Inflammatory macrophage treated with lipopolysaccharide for 4 hours (primary cell): ENCODE measurements around the gene KLF12.

ENCODE experiments used
- DNase-seq: peaks from one replicate; pipeline ENCODE4 v3.0.0-alpha.2; 2020

The KLF12 gene

DNA sequence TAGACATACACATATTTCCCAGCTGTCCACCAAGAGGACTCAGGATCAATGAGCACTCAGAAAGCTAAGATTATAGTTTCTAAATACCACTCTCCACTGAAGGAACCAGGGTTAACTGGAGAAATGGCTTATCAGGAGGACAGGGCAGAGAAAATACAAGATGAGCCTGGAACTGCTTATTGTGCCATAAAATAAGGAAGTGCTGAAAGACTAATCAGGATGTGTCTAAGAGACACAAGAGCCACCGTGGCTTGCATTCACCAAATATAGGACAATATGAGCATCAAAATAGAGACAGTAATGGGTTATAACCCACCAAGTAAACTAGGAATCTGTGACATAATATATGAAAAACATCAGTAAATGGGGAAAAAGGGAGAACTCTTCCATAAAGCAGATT lies 32.8 kb downstream of the KLF12 start:
- DNase-seq, result no peak

DNA sequence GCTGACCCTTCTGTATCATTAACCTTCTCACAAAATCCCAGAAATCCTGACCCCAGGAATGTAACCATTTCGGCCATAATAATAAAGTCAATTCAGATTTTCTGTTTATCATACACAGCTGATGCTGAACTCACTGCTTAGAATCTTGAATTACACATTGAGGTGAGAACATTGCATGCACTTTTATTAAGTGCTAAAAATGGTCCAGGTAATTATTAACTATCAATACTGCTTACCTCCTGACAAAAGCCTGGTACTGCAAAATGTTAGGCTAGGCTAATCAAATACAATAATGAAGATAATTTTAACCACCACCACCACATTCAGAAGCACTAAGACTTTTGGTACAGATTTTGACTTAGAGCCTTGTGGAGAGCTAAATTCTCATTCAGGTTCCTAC lies 36.1 kb downstream of the KLF12 start:
- no peak for DNase-seq

DNA sequence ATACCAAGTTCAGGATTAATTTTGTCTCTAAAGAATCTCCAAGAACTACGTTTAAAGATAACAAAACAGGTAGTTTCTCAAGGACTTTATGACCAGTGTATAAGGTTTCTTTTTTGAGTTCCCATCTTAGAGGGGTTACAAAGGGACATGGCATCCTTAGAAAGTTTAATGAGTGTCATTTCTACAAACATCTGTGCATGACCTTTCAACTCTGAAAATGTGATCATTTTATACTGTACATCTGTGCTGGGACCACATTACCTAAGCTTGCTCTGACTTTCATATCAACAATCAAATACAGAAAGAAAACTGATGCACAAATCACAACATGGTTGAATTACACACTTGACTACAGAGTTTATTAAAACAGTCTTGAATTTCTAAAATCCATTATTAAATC lies 37.1 kb downstream of the KLF12 start:
- DNase-seq, result no peak

DNA sequence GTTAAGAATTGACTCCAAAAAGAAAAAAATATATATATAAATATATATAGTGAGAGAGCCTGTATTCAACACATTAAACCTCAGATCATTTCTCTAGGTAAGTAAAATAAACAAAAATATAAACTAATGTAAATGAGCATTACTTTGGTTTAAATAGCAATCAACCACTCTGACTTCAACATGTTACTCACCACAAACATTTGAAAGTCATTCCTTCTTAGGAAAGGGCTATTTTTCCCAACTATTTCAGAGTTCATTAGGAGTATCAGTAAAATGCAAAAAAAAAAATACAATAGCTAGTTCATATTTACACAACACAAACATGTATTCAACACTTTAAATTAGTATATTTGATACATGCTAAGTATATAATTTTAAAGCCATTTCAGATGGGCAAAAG lies 40.5 kb downstream of the KLF12 start:
- DNase-seq, result no peak

DNA sequence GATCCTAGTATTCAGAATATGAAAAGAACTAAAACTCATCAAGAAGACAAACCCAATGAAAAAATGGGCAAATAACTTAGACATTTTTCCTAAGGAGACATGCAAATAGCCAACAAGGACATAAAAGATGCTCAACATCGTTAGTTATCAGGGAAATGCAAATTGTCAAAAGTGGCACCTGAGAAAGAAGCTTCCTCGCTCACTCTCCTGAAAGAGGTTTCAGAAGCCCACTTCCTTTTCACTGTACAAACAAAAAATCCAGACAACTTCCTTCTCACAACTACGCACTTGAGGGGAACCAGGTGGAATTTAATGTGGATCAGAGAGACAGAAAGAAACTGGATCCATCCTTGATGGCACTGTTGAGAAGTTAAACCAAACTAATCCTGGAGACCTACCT lies 41.5 kb downstream of the KLF12 start:
- DNase-seq, result no peak

DNA sequence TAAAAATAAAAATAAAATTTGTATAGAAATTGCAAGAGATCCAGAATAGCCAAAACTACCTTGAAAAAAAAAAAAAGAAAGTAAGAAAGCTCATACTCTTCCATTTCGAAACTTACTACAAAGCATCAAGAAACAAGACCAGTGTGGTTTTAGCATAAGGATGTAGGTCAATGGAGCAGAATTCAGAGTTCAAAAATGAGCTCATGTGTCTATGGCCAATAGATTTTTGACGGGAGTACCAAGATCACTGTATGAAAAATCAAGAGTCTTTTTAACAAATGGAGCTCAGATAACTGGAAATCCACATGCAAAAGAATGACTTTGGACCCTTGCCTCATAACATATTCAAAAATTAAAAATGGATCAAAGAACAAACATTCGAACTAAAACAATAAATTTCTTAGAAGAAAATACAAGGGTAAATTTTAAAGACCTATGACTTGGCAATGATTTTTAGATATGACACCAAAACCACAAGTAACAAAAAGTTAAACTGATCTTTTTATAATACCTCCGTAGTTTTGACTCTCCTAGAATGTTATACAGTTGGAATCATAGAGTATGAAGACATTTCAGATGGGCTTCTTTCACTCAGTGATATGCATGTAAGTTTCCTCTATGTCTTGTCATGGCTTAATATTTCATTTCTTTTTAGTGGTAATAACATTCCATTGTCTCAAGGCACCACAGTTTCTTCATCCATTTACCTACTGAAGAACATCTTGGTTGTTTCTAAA lies 43.2 kb downstream of the KLF12 start:
- DNase-seq, result no peak

DNA sequence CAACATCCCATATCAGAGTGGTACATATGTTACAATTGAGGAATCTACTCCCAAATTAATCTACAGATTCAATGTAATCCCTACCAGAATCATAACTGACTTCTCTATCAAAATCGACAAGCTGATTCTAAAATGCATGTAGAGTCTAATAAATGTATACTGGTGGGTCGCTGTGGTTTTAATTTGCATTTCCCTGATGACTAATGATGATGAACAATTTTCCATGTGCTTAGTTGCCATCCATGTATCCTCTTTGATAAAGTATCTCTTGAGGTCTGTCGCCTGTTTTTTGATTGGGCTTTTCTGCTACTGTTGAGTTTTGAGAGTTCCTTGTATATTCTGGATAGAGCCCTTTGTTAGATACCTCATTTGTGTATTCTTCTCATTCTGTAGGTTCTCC lies 43.8 kb downstream of the KLF12 start:
- DNase-seq, result no peak

DNA sequence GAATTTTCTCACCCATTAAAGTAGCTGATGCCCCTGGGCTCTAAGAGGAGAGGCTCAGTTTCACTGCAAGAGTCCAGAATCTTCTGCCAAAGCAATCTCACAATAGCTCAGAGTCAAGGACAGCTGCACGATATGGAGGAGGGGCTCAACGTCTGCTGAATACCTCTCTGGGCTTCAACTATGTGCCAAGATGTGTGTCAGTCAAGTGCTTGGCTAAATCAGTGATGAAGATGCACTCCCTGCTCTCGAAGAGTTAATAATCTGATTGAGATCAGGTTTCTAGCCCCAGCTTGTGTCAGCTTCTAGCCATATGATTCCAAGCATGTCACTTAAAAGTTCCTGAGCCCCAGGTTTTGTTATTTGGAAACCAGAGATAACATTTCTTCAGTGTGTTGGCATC lies 46.8 kb downstream of the KLF12 start:
- DNase-seq, result no peak
